Activated T-helper 1 cell treated with anti-CD3 and anti-CD28 coated beads, Interleukin-12 subunit alpha, Interleukin-12 subunit beta, Interleukin-2, Interleukin-4 antibody, amounts not matched to agents 30 ng/mL and 10 ng/mL and 1 ng/mL, durations not matched to agents 14 hours and 24 hours and 36 hours (primary cell): ENCODE measurements around the gene CREB5. TPM values are rescaled to one million over a fixed set of nuclear protein-coding genes. Genes with fewer than 3 reads are reported as not detected.

Experiments used
- DNase-seq: peaks from one replicate; pipeline ENCODE4 v3.0.0; 2021; ENCODE audit warnings: low spot score
- H3K27ac Mint-ChIP-seq: one replicate; pipeline ENCODE4 v1.8.0; 2021; ENCODE audit warnings: mild to moderate bottlenecking, mixed read lengths
- H3K27me3 Mint-ChIP-seq: one replicate; pipeline ENCODE4 v1.8.0; 2022; ENCODE audit warnings: mild to moderate bottlenecking, moderate library complexity, mixed read lengths; ENCODE audit not compliant: insufficient read depth
- H3K36me3 Mint-ChIP-seq: one replicate; pipeline ENCODE4 v1.8.0; 2021; ENCODE audit warnings: low read depth, mixed read lengths
- H3K4me1 Mint-ChIP-seq: one replicate; pipeline ENCODE4 v1.8.0; 2021; ENCODE audit warnings: low read depth, mixed read lengths
- H3K4me3 Mint-ChIP-seq: one replicate; pipeline ENCODE4 v1.8.0; 2021; ENCODE audit warnings: mild to moderate bottlenecking, moderate library complexity, mixed read lengths
- H3K9me3 Mint-ChIP-seq: one replicate; pipeline ENCODE4 v1.8.0; 2021; ENCODE audit warnings: mixed read lengths
- intact Hi-C: fragments of 100-400 bp; cut with micrococcal nuclease; formaldehyde crosslinking; loops from one replicate; pipeline ENCODE4 v1.15.1; 2024
- total RNA-seq: library from RNA; stranded (reverse); gene quantifications from 2 replicates; pipeline ENCODE4 v1.2.3, GENCODE V29; 2022

The CREB5 gene
- total RNA-seq, 1 donor from 2014 or later: not detected

GRCh38 chr7:28753613-28754012 lies 341.3 kb downstream of the CREB5 start:
- no peak for DNase-seq
- H3K4me3 Mint-ChIP-seq: no peak overlapping the region
- intact Hi-C loops: no loop called here
- no peaks in the 10 kb centered on the region for H3K27me3 Mint-ChIP-seq
- no peak overlapping the region for H3K27ac Mint-ChIP-seq
- no peaks in the 10 kb centered on the region for H3K9me3 Mint-ChIP-seq
- no peaks in the 10 kb centered on the region for H3K36me3 Mint-ChIP-seq
- no peaks in the 10 kb centered on the region for H3K4me1 Mint-ChIP-seq

- Mint-ChIP-seq H3K27ac (no peak overlapping the region), H3K27me3 (no peaks in the 10 kb centered on the region)
These were observed 341.7 kb downstream of the CREB5 start for GRCh38 chr7:28754027-28754426.

GRCh38 chr7:28754447-28754846 lies 342.1 kb downstream of the CREB5 start:
- no peak overlapping the region for H3K4me3 Mint-ChIP-seq
- H3K36me3 Mint-ChIP-seq: no peaks in the 10 kb centered on the region
- intact Hi-C loops: no loop called here
- H3K27me3 Mint-ChIP-seq: no peaks in the 10 kb centered on the region
- no peaks in the 10 kb centered on the region for H3K4me1 Mint-ChIP-seq
- H3K27ac Mint-ChIP-seq: no peak overlapping the region
- no peaks in the 10 kb centered on the region for H3K9me3 Mint-ChIP-seq
- DNase-seq: no peak

More at GRCh38 chr7:28754027-28754426, 341.7 kb downstream of the CREB5 start:
- no peaks in the 10 kb centered on the region for H3K36me3 Mint-ChIP-seq
- DNase-seq: no peak
- intact Hi-C loops: no loop called here
- H3K4me1 Mint-ChIP-seq: no peaks in the 10 kb centered on the region
- no peaks in the 10 kb centered on the region for H3K9me3 Mint-ChIP-seq
- H3K4me3 Mint-ChIP-seq: no peak overlapping the region

- Mint-ChIP-seq H3K4me1 (no peaks in the 10 kb centered on the region), H3K36me3 (no peaks in the 10 kb centered on the region), H3K4me3 (no peak overlapping the region), H3K27ac (no peak overlapping the region), H3K27me3 (no peaks in the 10 kb centered on the region), H3K9me3 (no peaks in the 10 kb centered on the region)
- no peak for DNase-seq
- intact Hi-C loops: no loop called here
These were observed 342.9 kb downstream of the CREB5 start for GRCh38 chr7:28755255-28755654.

GRCh38 chr7:28758186-28758585 lies 345.9 kb downstream of the CREB5 start:
- Mint-ChIP-seq H3K4me3 (no peak overlapping the region), H3K36me3 (no peaks in the 10 kb centered on the region), H3K4me1 (no peaks in the 10 kb centered on the region), H3K9me3 (no peaks in the 10 kb centered on the region), H3K27ac (no peak overlapping the region), H3K27me3 (peaks cover 4% of the 10 kb centered on the region)
- DNase-seq: no peak
- intact Hi-C loops: no loop called here

- Mint-ChIP-seq H3K27me3 (peaks cover 4% of the 10 kb centered on the region), H3K9me3 (no peaks in the 10 kb centered on the region), H3K27ac (no peak overlapping the region), H3K36me3 (no peaks in the 10 kb centered on the region), H3K4me1 (no peaks in the 10 kb centered on the region), H3K4me3 (no peak overlapping the region)
- DNase-seq: no peak
- intact Hi-C loops: no loop called here
These were observed 347.2 kb downstream of the CREB5 start for GRCh38 chr7:28759475-28759971.

- Mint-ChIP-seq H3K27me3 (peaks cover 4% of the 10 kb centered on the region), H3K36me3 (no peaks in the 10 kb centered on the region)
- DNase-seq: no peak
These were observed 349.2 kb downstream of the CREB5 start for GRCh38 chr7:28761505-28761904.

GRCh38 chr7:28762651-28763050 lies 350.3 kb downstream of the CREB5 start:
- Mint-ChIP-seq H3K27ac (no peak overlapping the region), H3K4me1 (no peaks in the 10 kb centered on the region), H3K9me3 (no peaks in the 10 kb centered on the region), H3K4me3 (no peak overlapping the region), H3K27me3 (peaks cover 4% of the 10 kb centered on the region), H3K36me3 (no peaks in the 10 kb centered on the region)
- DNase-seq: no peak
- intact Hi-C loops: no loop called here

More at GRCh38 chr7:28761505-28761904, 349.2 kb downstream of the CREB5 start:
- intact Hi-C loops: no loop called here
- Mint-ChIP-seq H3K4me1 (no peaks in the 10 kb centered on the region), H3K27ac (no peak overlapping the region), H3K4me3 (no peak overlapping the region), H3K9me3 (no peaks in the 10 kb centered on the region)

- peaks cover 2% of the 10 kb centered on the region for H3K27me3 Mint-ChIP-seq
- no peaks in the 10 kb centered on the region for H3K9me3 Mint-ChIP-seq
These were observed 354.0 kb downstream of the CREB5 start for GRCh38 chr7:28766359-28766758.

GRCh38 chr7:28767356-28767755 lies 355.0 kb downstream of the CREB5 start:
- no peak overlapping the region for H3K4me3 Mint-ChIP-seq
- H3K36me3 Mint-ChIP-seq: no peaks in the 10 kb centered on the region
- intact Hi-C loops: no loop called here
- DNase-seq: no peak
- H3K9me3 Mint-ChIP-seq: no peaks in the 10 kb centered on the region
- no peaks in the 10 kb centered on the region for H3K4me1 Mint-ChIP-seq
- H3K27me3 Mint-ChIP-seq: no peaks in the 10 kb centered on the region
- no peak overlapping the region for H3K27ac Mint-ChIP-seq

More at GRCh38 chr7:28766359-28766758, 354.0 kb downstream of the CREB5 start:
- H3K4me3 Mint-ChIP-seq: no peak overlapping the region
- H3K4me1 Mint-ChIP-seq: no peaks in the 10 kb centered on the region
- no peak for DNase-seq
- no peak overlapping the region for H3K27ac Mint-ChIP-seq
- H3K36me3 Mint-ChIP-seq: no peaks in the 10 kb centered on the region
- intact Hi-C loops: no loop called here

GRCh38 chr7:28768577-28769147 lies 356.3 kb downstream of the CREB5 start:
- H3K36me3 Mint-ChIP-seq: no peaks in the 10 kb centered on the region
- H3K4me1 Mint-ChIP-seq: no peaks in the 10 kb centered on the region
- H3K4me3 Mint-ChIP-seq: no peak overlapping the region
- H3K27me3 Mint-ChIP-seq: no peaks in the 10 kb centered on the region
- no peaks in the 10 kb centered on the region for H3K9me3 Mint-ChIP-seq
- DNase-seq: no peak
- no peak overlapping the region for H3K27ac Mint-ChIP-seq
- intact Hi-C loops: no loop called here

GRCh38 chr7:28771906-28772622 lies 359.7 kb downstream of the CREB5 start:
- no peaks in the 10 kb centered on the region for H3K27me3 Mint-ChIP-seq
- H3K9me3 Mint-ChIP-seq: no peaks in the 10 kb centered on the region
- H3K36me3 Mint-ChIP-seq: no peaks in the 10 kb centered on the region
- DNase-seq: no peak
- H3K27ac Mint-ChIP-seq: peak overlapping the region; percentile 21
- H3K4me1 Mint-ChIP-seq: no peaks in the 10 kb centered on the region
- no peak overlapping the region for H3K4me3 Mint-ChIP-seq
- intact Hi-C loops: no loop called here

GRCh38 chr7:28773423-28774145 lies 361.3 kb downstream of the CREB5 start:
- no peak for DNase-seq
- intact Hi-C loops: no loop called here
- no peaks in the 10 kb centered on the region for H3K4me1 Mint-ChIP-seq
- H3K27ac Mint-ChIP-seq: no peak overlapping the region
- no peak overlapping the region for H3K4me3 Mint-ChIP-seq
- no peaks in the 10 kb centered on the region for H3K9me3 Mint-ChIP-seq
- no peaks in the 10 kb centered on the region for H3K27me3 Mint-ChIP-seq
- H3K36me3 Mint-ChIP-seq: no peaks in the 10 kb centered on the region
